Heart left ventricle (tissue), 16 donors: Measurements from ENCODE around the gene DUT. TPM values are rescaled to one million over a fixed set of nuclear protein-coding genes. Genes with fewer than 3 reads are reported as not detected.

Experiments
- ATAC-seq, 4 donors: fragments of 200-7000 bp; cut with Tn5 transposase; one replicate each; pipeline ENCODE4 v1.9.1; 2020 to 2022; ENCODE audit warnings: moderate library complexity in 4 of 4, mild to moderate bottlenecking in 3 of 4, moderate number of reproducible peaks in 1 of 4
- DNase-seq, 5 donors: peaks; one replicate each; pipeline ENCODE4 v3.0.0-alpha.2; 2020
- H3K27ac ChIP-seq, 12 donors: fragments of 200-600 bp; sonication (generic) in 4 of 12; one replicate each; pipeline versions ENCODE4 v1.5.0 to v1.8.0; 2016 to 2022; ENCODE audit warnings: mild to moderate bottlenecking in 2 of 12
- H3K27me3 ChIP-seq, 9 donors: fragments of 200-600 bp; sonication (generic) in 2 of 9; one replicate each; pipeline versions ENCODE4 v1.5.1 to v1.8.0; 2016 to 2022; ENCODE audit warnings: mild to moderate bottlenecking in 3 of 9
- H3K36me3 ChIP-seq, 9 donors: fragments of 200-600 bp; sonication (generic) in 2 of 9; one replicate each; pipeline versions ENCODE4 v1.5.0 to v1.8.0; 2018 to 2022; ENCODE audit warnings: mild to moderate bottlenecking in 2 of 9
- H3K4me1 ChIP-seq, 12 donors: fragments of 200-600 bp; sonication (generic) in 4 of 12; one replicate each; pipeline versions ENCODE4 v1.5.0 to v1.8.0; 2016 to 2022; ENCODE audit warnings: mild to moderate bottlenecking in 3 of 12
- H3K4me3 ChIP-seq, 12 donors: fragments of 200-600 bp; sonication (generic) in 4 of 12; one replicate each; pipeline versions ENCODE4 v1.5.0 to v1.8.0; 2017 to 2022; ENCODE audit warnings: mild to moderate bottlenecking in 9 of 12, moderate library complexity in 4 of 12
- H3K9me3 ChIP-seq, 12 donors: fragments of 200-600 bp; sonication (generic) in 4 of 12; one replicate each; pipeline versions ENCODE4 v1.5.0 to v1.8.0; 2016 to 2022; ENCODE audit warnings: mild to moderate bottlenecking in 1 of 12
- POLR2A ChIP-seq, 2 donors: fragments of 450-650 bp; IDR thresholded peaks; one replicate each; pipeline ENCODE4 v1.6.1; 2017; ENCODE audit warnings: antibody characterized with exemption in 2 of 2, mild to moderate bottlenecking in 2 of 2, moderate library complexity in 2 of 2
- WGBS, 4 donors: extraction: QIAGEN DNeasy Blood & Tissue Kit in 2 of 4; methylation state at CpG; one replicate each; pipeline versions ENCODE4 v1.1.5 to v1.1.7; 2013 to 2018; 5-methylcytosine and 5-hydroxymethylcytosine counted together
- intact Hi-C, 10 donors: fragments of 100-400 bp; cut with DNase I; formaldehyde crosslinking; loops; one replicate each; pipeline versions ENCODE4 v1.11.1 to v1.14.2; 2022
- polyA plus RNA-seq, 2 donors: library from polyadenylated mRNA; stranded (reverse); fragments of 200-250 nt; gene quantifications; one replicate each; pipeline ENCODE4 v1.2.3, GENCODE V29; 2013
- total RNA-seq, 9 donors: library from RNA; depleted of rRNA in 2 of 9; stranded (reverse); fragments of >200 nt in 2 of 9; fragmentation: NEBNext Ultra II Directional in 3 of 9; extraction: Animal tissue kit (Norgen Biotek cat#: 25700) in 3 of 9; gene quantifications; one replicate each; pipeline versions ENCODE4 v1.1.0 to v1.2.4, GENCODE V29; 2016 to 2023
- TF ChIP-seq, protein P1 (sequence below), 12 donors: fragments of 200-600 bp; sonication (generic) in 4 of 12; IDR thresholded peaks; one replicate each; pipeline versions ENCODE4 v1.5.0 to v1.8.0; 2018 to 2022; ENCODE audit warnings: antibody characterized with exemption in 12 of 12, mild to moderate bottlenecking in 5 of 12
- donor health status: ischemic (EF 13 %, LVEDD 7.1; RV severe dilation, severe dysfunction).
- donor health status: healthy with polysubstance abuse.
- donor health status: DM: no; HTN: yes; CAD: no.
- donor health status: DM: no; HTN: no; CAD: no.
- donor health status: ischemic (EF 25% LVEDD 6.9; RV normal size, moderate dysfunction).
- donor health status: ischemic (EF 25% LVEDD 5.7; RV mildly dilated, moderate dysfunction).
- donor health status: healthy.
- donor health status: DM: yes; HTN: yes; CAD: no.
- donor health status: ischemic (EF 35%, LVEDD 5.7; RV mildly dilated, moderate dysfunction).
- donor health status: nonischemic (EF 11% LVEDD 7.7; RV severe dilation, severe dysfunction).
- donor health status: DM: yes; HTN: yes; CAD: no.
- donor health status: PGD.
- donor health status: ischemic (EF 29% LVEDD 5.4; RV normal size, mild dysfunction).
- donor health status: nonischemic (EF 23%, LVEDD 6.1; RV moderate dilation, normal function).

Gene DUT
- total and polyA plus RNA-seq, 11 donors, result 44.0 to 79.9 (median 59.6) TPM

GRCh38 chr15:48315041-48315440 is 16.2 kb upstream of the DUT start:
- no peaks in the 10 kb centered on the region for H3K36me3 ChIP-seq
- no peaks in the 10 kb centered on the region for H3K9me3 ChIP-seq
- DNase-seq (no peak), ATAC-seq (no peak)
- H3K27me3 ChIP-seq, result no peaks in the 10 kb centered on the region
- intact Hi-C loops, result no loop called here
- TF ChIP-seq, protein P1, sequence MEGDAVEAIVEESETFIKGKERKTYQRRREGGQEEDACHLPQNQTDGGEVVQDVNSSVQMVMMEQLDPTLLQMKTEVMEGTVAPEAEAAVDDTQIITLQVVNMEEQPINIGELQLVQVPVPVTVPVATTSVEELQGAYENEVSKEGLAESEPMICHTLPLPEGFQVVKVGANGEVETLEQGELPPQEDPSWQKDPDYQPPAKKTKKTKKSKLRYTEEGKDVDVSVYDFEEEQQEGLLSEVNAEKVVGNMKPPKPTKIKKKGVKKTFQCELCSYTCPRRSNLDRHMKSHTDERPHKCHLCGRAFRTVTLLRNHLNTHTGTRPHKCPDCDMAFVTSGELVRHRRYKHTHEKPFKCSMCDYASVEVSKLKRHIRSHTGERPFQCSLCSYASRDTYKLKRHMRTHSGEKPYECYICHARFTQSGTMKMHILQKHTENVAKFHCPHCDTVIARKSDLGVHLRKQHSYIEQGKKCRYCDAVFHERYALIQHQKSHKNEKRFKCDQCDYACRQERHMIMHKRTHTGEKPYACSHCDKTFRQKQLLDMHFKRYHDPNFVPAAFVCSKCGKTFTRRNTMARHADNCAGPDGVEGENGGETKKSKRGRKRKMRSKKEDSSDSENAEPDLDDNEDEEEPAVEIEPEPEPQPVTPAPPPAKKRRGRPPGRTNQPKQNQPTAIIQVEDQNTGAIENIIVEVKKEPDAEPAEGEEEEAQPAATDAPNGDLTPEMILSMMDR (IDR thresholded peaks at IDR 0.05), result no peak
- no peak for TF ChIP-seq POLR2A (IDR thresholded peaks at IDR 0.05)
- 67 to 76% (median 76%) methylated on average over 10 of the region's 10 CpGs for whole genome bisulfite sequencing, 4 donors
- H3K4me3 ChIP-seq, result no peak overlapping the region
- no peaks in the 10 kb centered on the region for H3K4me1 ChIP-seq
- no peak overlapping the region for H3K27ac ChIP-seq

DNA sequence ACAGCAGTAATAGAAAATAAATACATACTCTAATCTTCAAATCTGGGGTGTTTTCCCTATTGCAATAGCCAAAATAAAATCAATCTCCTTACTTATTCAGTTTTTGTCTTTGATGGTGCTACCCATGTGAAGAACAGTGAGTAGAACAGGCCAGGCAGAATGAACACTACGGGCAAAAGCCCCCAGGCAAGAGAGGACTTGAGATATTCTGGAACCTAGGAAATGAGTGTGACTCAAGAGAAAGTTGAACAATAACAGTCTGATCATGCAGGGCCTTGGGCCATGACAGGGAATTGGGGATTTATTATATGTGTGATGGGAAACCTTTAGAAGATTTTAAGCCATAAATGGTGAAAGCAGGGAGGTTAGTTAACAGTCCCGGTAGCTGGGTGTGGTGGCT is 14.0 kb upstream of the DUT start:
- no peak for ATAC-seq
- H3K27me3 ChIP-seq, result no peaks in the 10 kb centered on the region
- intact Hi-C loops, result no loop called here
- H3K4me1 ChIP-seq, result no peaks in the 10 kb centered on the region
- H3K9me3 ChIP-seq, result no peaks in the 10 kb centered on the region
- no peaks in the 10 kb centered on the region for H3K36me3 ChIP-seq
- no peak for DNase-seq
- WGBS, 4 donors, result 87 to 94% (median 92%) methylated on average over 2 of the region's 2 CpGs
- no peak for TF ChIP-seq POLR2A (IDR thresholded peaks at IDR 0.05)
- TF ChIP-seq, protein P1 (IDR thresholded peaks at IDR 0.05), result no peak
- H3K27ac ChIP-seq, result no peak overlapping the region
- H3K4me3 ChIP-seq, result no peak overlapping the region

GRCh38 chr15:48318131-48318530 is 13.1 kb upstream of the DUT start:
- Histone ChIP-seq H3K4me1 (no peaks in the 10 kb centered on the region), H3K27ac (no peak overlapping the region), H3K27me3 (no peaks in the 10 kb centered on the region), H3K4me3 (no peak overlapping the region), H3K36me3 (no peaks in the 10 kb centered on the region), H3K9me3 (no peaks in the 10 kb centered on the region)
- 64 to 75% (median 70%) methylated on average over 6 of the region's 6 CpGs for WGBS, 4 donors
- TF ChIP-seq, protein P1 (IDR thresholded peaks at IDR 0.05), result no peak
- no peak for TF ChIP-seq POLR2A (IDR thresholded peaks at IDR 0.05)
- ATAC-seq, result no peak
- DNase-seq, result no peak
- intact Hi-C loops, result no loop called here

DNA sequence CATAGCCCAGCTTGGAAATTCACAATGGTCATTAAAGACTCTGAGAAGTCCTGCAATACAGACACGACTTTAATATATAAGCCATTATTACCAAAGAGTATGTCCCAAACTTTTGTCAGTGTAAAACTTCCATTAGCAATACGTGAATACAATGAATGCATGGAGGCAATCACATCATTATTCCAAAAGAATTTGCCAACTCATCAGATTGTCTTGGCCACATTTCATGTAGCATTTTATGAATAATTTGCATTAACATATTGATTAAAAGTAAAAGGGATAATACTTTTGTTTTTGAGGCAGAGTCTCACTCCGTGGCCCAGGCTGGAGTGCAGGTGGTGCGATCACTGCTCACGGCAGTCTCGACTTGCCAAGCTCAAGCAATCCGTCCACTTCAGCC is 7.9 kb upstream of the DUT start:
- WGBS, 4 donors, result 93 to 96% (median 95%) methylated on average over 7 of the region's 7 CpGs
- Histone ChIP-seq H3K9me3 (no peaks in the 10 kb centered on the region), H3K27ac (no peak overlapping the region), H3K4me3 (no peak overlapping the region), H3K4me1 (no peaks in the 10 kb centered on the region), H3K36me3 (no peaks in the 10 kb centered on the region), H3K27me3 (no peaks in the 10 kb centered on the region)
- ATAC-seq (no peak), DNase-seq (no peak)
- TF ChIP-seq POLR2A (IDR thresholded peaks at IDR 0.05), result no peak
- TF ChIP-seq, protein P1 (IDR thresholded peaks at IDR 0.05), result no peak
- intact Hi-C loops, result no loop called here
